Suppressor macrophage (primary cell): ENCODE measurements around the gene BCAM.
"Not testable (repeated sequence)": the region's sequence is repeated elsewhere in the genome, so short reads cannot be mapped to it uniquely, and the experiment has no call there.

ENCODE experiments used
- DNase-seq, 4 experiments: peaks; one replicate each; pipeline ENCODE4 v3.0.0-alpha.2; 2020 to 2022

BCAM gene

GRCh38 chr19:44817725-44818465 is 9.0 kb downstream of the BCAM start:
- DNase-seq = no peak

- no peak for DNase-seq
Observed at GRCh38 chr19:44818466-44819031, 9.6 kb downstream of the BCAM start.

GRCh38 chr19:44819246-44819832 is 10.4 kb downstream of the BCAM start:
- no peak for DNase-seq

GRCh38 chr19:44820648-44821609 is 12.0 kb downstream of the BCAM start:
- DNase-seq = peak; percentile 42 to 78 (median 60)

GRCh38 chr19:44822177-44822576 is 13.3 kb downstream of the BCAM start:
- no peak for DNase-seq

- peak in 1 of 4 experiments; percentile 26 for DNase-seq
Observed at GRCh38 chr19:44822670-44823372, 13.9 kb downstream of the BCAM start.

- no peak for DNase-seq
Observed at GRCh38 chr19:44823373-44823698, 14.4 kb downstream of the BCAM start.

- no peak for DNase-seq
Observed at GRCh38 chr19:44824761-44825160, 15.9 kb downstream of the BCAM start.

GRCh38 chr19:44832875-44833274 is 24.0 kb downstream of the BCAM start:
- not testable (repeated sequence) for DNase-seq

- DNase-seq = not testable (repeated sequence)
Observed at GRCh38 chr19:44834399-44834798, 25.5 kb downstream of the BCAM start.

GRCh38 chr19:44839276-44839675 is 30.4 kb downstream of the BCAM start:
- no peak for DNase-seq

GRCh38 chr19:44840811-44841210 is 31.9 kb downstream of the BCAM start:
- DNase-seq = no peak

- no peak for DNase-seq
Observed at GRCh38 chr19:44841231-44841630, 32.3 kb downstream of the BCAM start.

GRCh38 chr19:44845286-44845611 is 36.3 kb downstream of the BCAM start:
- no peak for DNase-seq

- peak; percentile 98 to 100 (median 100) for DNase-seq
Observed at GRCh38 chr19:44845612-44846454, 36.9 kb downstream of the BCAM start, which contains the start of gene NECTIN2. TSS of gene NECTIN2 (plus strand) at chr19:44846297. CDS start at chr19:44846526, 229 bp downstream.

GRCh38 chr19:44846455-44847143 is 37.7 kb downstream of the BCAM start:
- peak in 2 of 4 experiments; percentile 32 to 36 for DNase-seq

- peak; percentile 27 to 68 (median 49) for DNase-seq
Observed at GRCh38 chr19:44847144-44848035, 38.5 kb downstream of the BCAM start.

GRCh38 chr19:44848036-44848811 is 39.3 kb downstream of the BCAM start:
- DNase-seq = peak; percentile 22 to 58 (median 57)
